GM18909 (cell line): Measurements from ENCODE around the gene TFCP2.

Experiments
- ATAC-seq: cut with Tn5 transposase; IDR thresholded peaks from one replicate; pipeline ENCODE4 v1.9.1; 2021; ENCODE audit warnings: mild to moderate bottlenecking; ENCODE audit not compliant: unreplicated experiment, poor library complexity

TFCP2 gene

GRCh38 chr12:51048661-51049251 lies 124.2 kb downstream of the TFCP2 start:
- no peak for ATAC-seq

DNA sequence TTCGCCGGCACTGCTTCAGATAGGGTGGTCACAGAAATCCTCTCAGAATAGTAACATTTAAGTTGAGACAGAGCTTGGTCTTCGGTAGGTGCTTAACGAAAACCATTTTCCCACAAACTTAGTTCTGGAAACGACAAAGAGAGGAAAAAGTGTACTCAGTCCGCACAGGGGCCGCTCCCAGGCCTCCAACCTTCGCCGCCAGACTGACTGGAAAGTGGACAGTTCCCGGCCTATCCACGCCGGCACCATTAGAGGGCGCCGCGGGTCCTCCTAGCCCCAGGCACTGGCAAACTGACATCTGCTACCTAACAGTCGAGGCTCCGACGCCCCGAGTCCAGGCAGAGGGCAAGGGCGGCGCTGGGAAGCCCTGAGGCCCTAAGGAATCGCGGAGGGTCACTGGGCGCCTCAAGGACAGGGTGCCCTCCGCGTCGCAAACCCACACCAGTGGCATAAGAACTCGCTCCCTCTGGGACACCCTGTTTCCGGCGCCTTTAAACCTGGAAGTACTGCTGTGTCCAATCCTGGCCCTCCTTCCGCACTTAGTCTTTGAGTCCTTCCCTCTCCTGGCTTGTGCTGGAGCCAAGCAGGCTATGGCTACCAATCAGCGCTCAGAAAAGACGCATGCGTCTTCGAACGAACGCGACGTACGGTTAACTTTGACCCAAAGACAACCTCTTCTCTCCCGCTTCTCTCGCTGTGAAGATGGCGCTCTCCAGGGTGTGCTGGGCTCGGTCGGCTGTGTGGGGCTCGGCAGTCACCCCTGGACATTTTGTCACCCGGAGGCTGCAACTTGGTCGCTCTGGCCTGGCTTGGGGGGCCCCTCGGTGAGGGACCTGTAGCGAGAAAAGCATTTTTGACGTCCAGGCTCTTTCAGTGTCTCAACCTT lies 125.0 kb downstream of the TFCP2 start, which contains the start of gene LETMD1:
LETMD1 (plus strand) TSS at position 673 of the 886 bp plus-strand sequence; CDS start at position 703, 30 bp downstream.
- peak; percentile 94 for ATAC-seq
